RWPE1 (cell line): Measurements from ENCODE around the gene FUT2.
"Not testable (repeated sequence)": the region's sequence is repeated elsewhere in the genome, so short reads cannot be mapped to it uniquely, and the experiment has no call there.

Source experiments
- CTCF ChIA-PET: fragments of 350-600 bp; sonication (Branson Sonifier 250); formaldehyde crosslinking; extraction: SDS; loops from one replicate; lab custom pipeline; 2021; lab: Yijun Ruan, JAX
- POLR2A ChIA-PET: fragments of 400-600 bp; formaldehyde crosslinking; extraction: SDS; loops from one replicate; lab custom pipeline; 2020; ENCODE audit warnings: antibody characterized with exemption; ENCODE audit not compliant: low non-redundant PET; lab: Yijun Ruan, JAX
- DNase-seq: peaks from one replicate; pipeline ENCODE4 v3.0.0; 2012; ENCODE audit warnings: low spot score
- H3K27ac ChIP-seq: fragments of 450-650 bp; 2 replicates; pipeline ENCODE4 v1.5.1; 2017
- CTCF ChIP-seq: fragments of 450-650 bp; conservative IDR thresholded peaks from 2 replicates; pipeline ENCODE4 v1.5.1; 2017; ENCODE audit warnings: low read depth, mild to moderate bottlenecking

Gene FUT2

DNA sequence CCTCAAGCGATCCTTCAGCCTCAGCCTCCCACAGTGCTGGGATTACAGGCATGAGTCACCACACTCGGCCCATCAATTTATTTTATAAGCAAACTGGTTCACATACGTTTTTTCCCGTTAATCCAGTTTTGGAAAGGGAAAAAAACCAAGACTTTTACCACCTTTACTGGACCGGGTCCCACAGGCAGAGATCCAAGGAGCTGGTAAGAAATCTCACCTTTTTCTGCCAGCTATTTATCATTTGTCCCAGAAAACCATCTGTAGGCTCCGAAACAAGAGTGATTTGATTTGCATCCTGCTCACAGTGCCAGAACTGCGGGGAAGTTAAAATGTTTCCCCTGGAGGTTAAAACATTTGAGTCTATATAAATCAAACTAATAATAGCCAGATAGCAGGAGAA, 6.3 kb upstream of the FUT2 start:
- H3K27ac ChIP-seq, result no peak overlapping the region
- CTCF ChIA-PET, result no interaction called here
- no peak for TF ChIP-seq CTCF
- POLR2A ChIA-PET, result no interaction called here
- no peak for DNase-seq

DNA sequence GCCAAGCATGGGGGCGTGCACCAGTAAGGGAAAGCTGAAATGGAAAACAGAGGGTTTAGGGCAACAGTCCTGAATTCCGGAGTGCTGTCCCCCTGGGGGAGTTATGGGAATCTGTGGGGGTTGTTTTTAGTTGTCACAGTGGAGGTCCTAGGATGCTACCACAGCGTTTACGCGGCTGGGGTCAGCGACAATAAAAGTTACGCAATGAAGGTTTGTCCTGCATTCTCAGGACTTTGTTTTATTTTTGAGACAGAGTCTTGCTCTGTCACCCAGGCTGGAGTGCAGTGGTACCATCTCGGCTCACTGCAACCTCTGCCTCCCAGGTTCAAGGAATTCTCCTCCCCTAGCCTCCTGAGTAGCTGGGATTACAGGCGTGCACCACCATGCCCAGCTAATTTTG, 2.1 kb upstream of the FUT2 start:
- H3K27ac ChIP-seq, POLR2A ChIA-PET, CTCF ChIA-PET, DNase-seq: not testable (repeated sequence)

GRCh38 chr19:48696353-48697010, 711 bp downstream of the FUT2 start:
- ChIA-PET POLR2A (interaction anchor here (0.5 kb wide), 1 partner anchor 20 kb away, joined by 4 read pairs; no protein-coding TSS in a partner anchor), CTCF (interaction anchor here (0.6 kb wide), 1 partner anchor 28 kb away, joined by 3 read pairs; no protein-coding TSS in a partner anchor)
- DNase-seq, result no peak
- TF ChIP-seq CTCF, result no peak
- peak overlapping the region; percentile 18 for H3K27ac ChIP-seq

DNA sequence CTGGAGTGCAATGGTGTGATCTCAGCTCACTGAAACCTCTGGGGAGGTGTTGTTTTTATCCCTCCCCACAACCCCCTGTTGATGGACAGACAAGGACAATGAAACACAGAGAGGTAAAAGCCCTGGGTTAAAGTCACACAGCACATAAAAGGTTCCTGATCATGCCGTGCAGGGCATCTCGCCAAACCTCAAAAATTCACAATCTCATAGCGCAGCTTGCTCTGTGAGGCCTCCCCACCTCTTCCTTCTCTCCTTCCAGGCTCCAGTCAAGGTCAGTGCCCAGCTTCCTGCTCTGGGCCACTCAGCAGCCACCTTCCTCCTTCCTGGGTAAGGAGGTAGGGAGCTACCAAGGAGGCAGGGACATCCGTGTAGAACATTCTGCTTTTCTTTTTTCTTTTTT, 2.3 kb downstream of the FUT2 start:
- POLR2A ChIA-PET, result no interaction called here
- CTCF ChIA-PET, result interaction anchor here (0.6 kb wide), 1 partner anchor 41 kb away, joined by 3 read pairs; no protein-coding TSS in a partner anchor
- DNase-seq, result no peak

GRCh38 chr19:48702701-48703100, 6.9 kb downstream of the FUT2 start:
- POLR2A ChIA-PET, result no interaction called here
- CTCF ChIA-PET, result no interaction called here
- no peak for TF ChIP-seq CTCF
- no peak for DNase-seq
- H3K27ac ChIP-seq, result no peak overlapping the region

More for the DNA sequence above, 2.3 kb downstream of the FUT2 start:
- H3K27ac ChIP-seq, result peak overlapping the region; percentile 66
- no peak for TF ChIP-seq CTCF

- TF ChIP-seq CTCF, result no peak
- DNase-seq, result no peak
- H3K27ac ChIP-seq, result no peak overlapping the region
- CTCF ChIA-PET, result no interaction called here
- POLR2A ChIA-PET, result no interaction called here
These were observed 7.5 kb downstream of the FUT2 start for GRCh38 chr19:48703316-48703715.

DNA sequence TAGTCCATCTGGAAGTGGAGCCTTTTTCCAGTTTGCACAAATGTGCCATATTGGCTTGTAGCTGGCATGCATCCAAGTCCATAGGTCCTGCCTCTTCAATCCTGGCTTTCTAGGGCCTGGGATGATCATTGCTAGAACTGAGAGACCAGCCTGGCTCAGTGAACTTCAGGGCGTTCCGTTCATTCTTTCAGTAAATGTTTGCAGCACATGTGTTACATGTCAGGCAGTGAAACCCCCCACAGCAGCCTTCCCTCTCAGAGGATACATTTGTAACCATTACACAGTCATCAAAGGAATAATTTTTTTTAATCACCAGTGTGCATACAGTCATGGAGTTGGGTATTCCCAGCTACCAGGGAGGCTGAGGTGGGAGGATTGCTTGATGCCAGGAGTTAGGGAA, 9.7 kb downstream of the FUT2 start:
- DNase-seq, result no peak
- ChIA-PET POLR2A (interaction anchor here (0.6 kb wide), 1 partner anchor 13 kb away, joined by 6 read pairs; no protein-coding TSS in a partner anchor), CTCF (no interaction called here)
- H3K27ac ChIP-seq, result no peak overlapping the region
- TF ChIP-seq CTCF, result no peak
